ENCODE measurements around the gene SPATS1.
"Not testable (repeated sequence)": the region's sequence is repeated elsewhere in the genome, so short reads cannot be mapped to it uniquely, and the experiment has no call there.

Gene SPATS1

DNA sequence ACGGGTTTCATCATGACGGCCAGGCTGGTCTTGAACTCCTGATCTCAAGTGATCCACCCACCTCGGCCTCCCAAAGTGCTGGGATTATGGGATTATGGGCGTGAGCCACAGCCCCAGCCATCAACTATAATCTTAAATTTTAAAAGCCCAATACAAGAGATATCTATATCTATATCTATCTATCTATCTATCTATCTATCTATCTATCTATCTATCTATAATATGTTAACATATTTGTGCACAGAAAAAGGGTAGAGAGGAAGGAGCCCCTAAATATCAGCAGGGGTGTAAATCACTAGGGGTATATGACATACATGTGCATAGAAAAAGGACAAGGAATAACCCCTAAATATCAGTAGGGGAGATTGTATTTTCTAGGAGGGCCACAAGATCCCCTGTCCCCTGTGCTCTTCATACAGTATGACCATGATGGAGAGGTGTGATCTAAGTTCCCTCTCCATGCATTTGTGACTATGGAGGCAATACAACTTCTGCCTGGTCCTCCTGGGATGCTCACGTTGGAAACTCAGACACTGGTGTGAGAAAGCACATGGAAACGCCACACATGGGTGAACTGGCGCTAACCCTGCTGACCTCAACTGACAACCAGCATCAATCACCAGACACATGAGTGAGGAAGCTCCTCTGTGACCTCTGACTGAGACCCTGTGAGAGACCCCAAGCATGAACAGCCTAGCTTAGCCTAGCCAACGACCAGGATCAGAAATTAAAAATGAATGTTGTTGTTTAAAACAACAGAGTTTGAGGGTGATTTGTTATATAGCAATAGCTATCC is 1.2 kb upstream of the SPATS1 start:
- TF ChIP-seq CTCF (IDR thresholded peaks at IDR 0.05; ENCODE audit: insufficient read depth, low read depth, low read length, missing control alignments), result no peak
- H3K4me3 ChIP-seq (ENCODE audit: low read depth, low read length), result no peak overlapping the region
- no peak for DNase-seq (ENCODE audit: low read depth)

- no peak for DNase-seq (ENCODE audit: low read depth)
- no peak for TF ChIP-seq CTCF (IDR thresholded peaks at IDR 0.05; ENCODE audit: insufficient read depth, low read depth, low read length, missing control alignments)
- no peak overlapping the region for H3K4me3 ChIP-seq (ENCODE audit: low read depth, low read length)
These were observed 398 bp upstream of the SPATS1 start for GRCh38 chr6:44342052-44342451.

DNA sequence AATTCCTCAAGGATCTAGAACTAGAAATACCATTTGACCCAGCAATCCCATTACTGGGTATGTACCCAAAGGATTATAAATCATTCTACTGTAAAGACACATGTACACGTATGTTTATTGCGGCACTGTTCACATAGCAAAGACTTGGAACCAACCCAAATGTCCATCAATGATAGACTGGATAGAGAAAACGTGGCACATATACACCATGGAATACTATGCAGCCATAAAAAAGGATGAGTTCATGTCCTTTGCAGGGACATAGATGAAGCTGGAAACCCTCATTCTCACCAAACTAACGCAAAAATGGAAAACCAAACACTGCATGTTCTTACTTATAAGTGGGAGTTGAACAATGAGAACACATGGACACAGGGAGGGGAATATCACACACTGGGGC is 4.4 kb downstream of the SPATS1 start:
- H3K4me3 ChIP-seq (ENCODE audit: low read depth, low read length); DNase-seq (ENCODE audit: low read depth): not testable (repeated sequence)

- no peak for DNase-seq (ENCODE audit: low read depth)
- no peak for TF ChIP-seq CTCF (IDR thresholded peaks at IDR 0.05; ENCODE audit: insufficient read depth, low read depth, low read length, missing control alignments)
- H3K4me3 ChIP-seq (ENCODE audit: low read depth, low read length), result no peak overlapping the region
These were observed 7.6 kb downstream of the SPATS1 start for GRCh38 chr6:44349904-44350649.

DNA sequence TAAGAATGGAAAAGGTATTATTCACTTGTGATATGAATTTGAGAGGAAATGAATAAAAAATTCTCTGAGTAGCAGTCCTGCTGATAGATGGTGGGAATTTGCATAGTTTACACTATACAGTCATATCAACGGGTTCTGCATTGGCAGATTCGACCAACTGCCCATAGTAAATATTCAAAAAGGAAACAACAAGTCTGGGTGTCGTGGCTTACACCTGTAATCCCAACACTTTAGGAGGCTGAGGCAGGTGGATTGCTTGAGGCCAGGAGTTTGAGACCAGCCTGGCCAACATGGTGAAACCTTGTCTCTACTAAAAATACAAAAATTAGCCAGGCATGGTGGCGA is 8.2 kb downstream of the SPATS1 start:
- not testable (repeated sequence) for DNase-seq (ENCODE audit: low read depth); H3K4me3 ChIP-seq (ENCODE audit: low read depth, low read length)

DNA sequence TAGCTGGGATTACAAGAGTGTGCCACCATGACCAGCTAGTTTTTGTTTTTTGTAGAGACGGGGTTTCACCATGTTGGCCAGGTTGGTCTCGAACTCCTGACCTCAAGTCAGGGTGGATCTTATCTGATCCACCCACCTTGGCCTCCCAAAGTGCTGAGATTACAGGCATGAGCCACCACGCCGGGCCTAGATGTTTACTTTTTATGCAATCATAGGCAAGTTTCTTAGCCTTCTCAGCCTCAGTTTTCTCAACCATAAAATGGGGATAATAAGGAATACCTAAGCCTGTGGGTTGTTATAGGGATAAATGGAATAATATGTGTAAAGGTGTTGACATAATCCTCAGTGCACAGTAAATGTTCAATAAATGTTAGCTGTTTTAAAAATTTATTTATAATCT is 9.8 kb downstream of the SPATS1 start:
- no peak for DNase-seq (ENCODE audit: low read depth)
- no peak for TF ChIP-seq CTCF (IDR thresholded peaks at IDR 0.05; ENCODE audit: insufficient read depth, low read depth, low read length, missing control alignments)

GRCh38 chr6:44353336-44353735 is 10.9 kb downstream of the SPATS1 start:
- TF ChIP-seq CTCF (IDR thresholded peaks at IDR 0.05; ENCODE audit: insufficient read depth, low read depth, low read length, missing control alignments), result no peak
- no peak for DNase-seq (ENCODE audit: low read depth)
- H3K4me3 ChIP-seq (ENCODE audit: low read depth, low read length), result no peak overlapping the region

More for the DNA sequence above, 9.8 kb downstream of the SPATS1 start:
- no peak overlapping the region for H3K4me3 ChIP-seq (ENCODE audit: low read depth, low read length)

GRCh38 chr6:44355640-44356039 is 13.2 kb downstream of the SPATS1 start:
- no peak for TF ChIP-seq CTCF (IDR thresholded peaks at IDR 0.05; ENCODE audit: insufficient read depth, low read depth, low read length, missing control alignments)
- H3K4me3 ChIP-seq (ENCODE audit: low read depth, low read length), result no peak overlapping the region
- DNase-seq (ENCODE audit: low read depth), result no peak

All from GM12865 (cell line).